ENCODE results near the gene POC1A.

POC1A gene

GRCh38 chr3:52154135-52155094, at the start of gene POC1A:
POC1A (minus strand) TSS chr3:52154423; CDS start chr3:52154372, 51 bp downstream.
- peak; percentile 98 for DNase-seq (ENCODE audit: low read depth)

GRCh38 chr3:52203701-52204100, 49.5 kb upstream of the POC1A start:
- DNase-seq (ENCODE audit: low read depth), result no peak

GRCh38 chr3:52202384-52203077, 48.3 kb upstream of the POC1A start:
- DNase-seq (ENCODE audit: low read depth), result no peak

GRCh38 chr3:52200981-52201679, 46.9 kb upstream of the POC1A start:
- peak; percentile 72 for DNase-seq (ENCODE audit: low read depth)

GRCh38 chr3:52198643-52199608, 44.7 kb upstream of the POC1A start:
- DNase-seq (ENCODE audit: low read depth), result no peak

- peak; percentile 74 for DNase-seq (ENCODE audit: low read depth)
These were observed 43.8 kb upstream of the POC1A start, which contains the start of gene ALAS1 for GRCh38 chr3:52197842-52198625. ALAS1 (plus strand) TSS chr3:52198160; CDS start chr3:52199242, 1,082 bp downstream.

- no peak for DNase-seq (ENCODE audit: low read depth)
These were observed 43.2 kb upstream of the POC1A start for GRCh38 chr3:52197499-52197841.

- DNase-seq (ENCODE audit: low read depth), result no peak
These were observed 42.8 kb upstream of the POC1A start for GRCh38 chr3:52196977-52197376.

- peak; percentile 87 for DNase-seq (ENCODE audit: low read depth)
These were observed 41.7 kb upstream of the POC1A start for GRCh38 chr3:52195823-52196331.

GRCh38 chr3:52195291-52195597, 41.0 kb upstream of the POC1A start:
- DNase-seq (ENCODE audit: low read depth), result no peak

GRCh38 chr3:52194485-52195290, 40.5 kb upstream of the POC1A start:
- peak; percentile 62 for DNase-seq (ENCODE audit: low read depth)

- DNase-seq (ENCODE audit: low read depth), result peak; percentile 59
These were observed 38.8 kb upstream of the POC1A start for GRCh38 chr3:52193065-52193464.

GRCh38 chr3:52191663-52192062, 37.4 kb upstream of the POC1A start:
- DNase-seq (ENCODE audit: low read depth), result no peak

GRCh38 chr3:52190294-52191074, 36.3 kb upstream of the POC1A start:
- peak; percentile 57 for DNase-seq (ENCODE audit: low read depth)

- no peak for DNase-seq (ENCODE audit: low read depth)
These were observed 34.3 kb upstream of the POC1A start for GRCh38 chr3:52188556-52188955.

GRCh38 chr3:52186729-52187128, 32.5 kb upstream of the POC1A start:
- DNase-seq (ENCODE audit: low read depth), result no peak

GRCh38 chr3:52185837-52186236, 31.6 kb upstream of the POC1A start:
- no peak for DNase-seq (ENCODE audit: low read depth)

- no peak for DNase-seq (ENCODE audit: low read depth)
These were observed 31.1 kb upstream of the POC1A start for GRCh38 chr3:52185311-52185710.

- DNase-seq (ENCODE audit: low read depth), result no peak
These were observed 30.5 kb upstream of the POC1A start for GRCh38 chr3:52184690-52185089.
